Right lung (tissue), 5 donors: ENCODE results near the gene CRY2. TPM values are rescaled to one million over a fixed set of nuclear protein-coding genes. Genes with fewer than 3 reads are reported as not detected.
"Not testable (repeated sequence)": the region's sequence is repeated elsewhere in the genome, so short reads cannot be mapped to it uniquely, and the experiment has no call there.

Experiments used
- DNase-seq, 2 donors: peaks; one replicate each; pipeline ENCODE4 v3.0.0-alpha.2; 2013
- polyA plus RNA-seq, 5 donors: library from polyadenylated mRNA; unstranded; fragments of 120-200 nt; gene quantifications; one replicate each; pipeline versions ENCODE4 v1.2.1 to v1.2.3, GENCODE V29; 2013; ENCODE audit warnings: inconsistent platforms in 1 of 5, low replicate concordance in 1 of 5; ENCODE audit not compliant: insufficient read length in 5 of 5, insufficient read depth in 1 of 5

CRY2 gene
- polyA plus RNA-seq, 5 donors = 25.5 to 35.4 (median 28.2) TPM

GRCh38 chr11:45895553-45896259, 48.4 kb downstream of the CRY2 start:
- no peak for DNase-seq

GRCh38 chr11:45896422-45896984, 49.2 kb downstream of the CRY2 start:
- DNase-seq = no peak

GRCh38 chr11:45897556-45897955, 50.3 kb downstream of the CRY2 start:
- no peak for DNase-seq

GRCh38 chr11:45899086-45899447, 51.8 kb downstream of the CRY2 start:
- DNase-seq = no peak

- DNase-seq = peak; percentile 87
Observed at GRCh38 chr11:45899448-45900174, 52.3 kb downstream of the CRY2 start.

- DNase-seq = not testable (repeated sequence)
Observed at GRCh38 chr11:45900175-45900800, 53.0 kb downstream of the CRY2 start.

GRCh38 chr11:45900916-45901617, 53.8 kb downstream of the CRY2 start:
- no peak for DNase-seq

- DNase-seq = no peak
Observed at GRCh38 chr11:45901626-45902025, 54.4 kb downstream of the CRY2 start.

GRCh38 chr11:45902452-45903380, 55.4 kb downstream of the CRY2 start:
- DNase-seq = no peak

GRCh38 chr11:45904309-45904915, 57.1 kb downstream of the CRY2 start:
- no peak for DNase-seq

- DNase-seq = no peak
Observed at GRCh38 chr11:45905095-45905494, 57.8 kb downstream of the CRY2 start.

- not testable (repeated sequence) for DNase-seq
Observed at GRCh38 chr11:45905576-45905975, 58.3 kb downstream of the CRY2 start.

GRCh38 chr11:45906096-45906682, 58.9 kb downstream of the CRY2 start:
- DNase-seq = no peak

GRCh38 chr11:45906965-45907611, 59.8 kb downstream of the CRY2 start, which contains the start of gene FREY1:
Gene FREY1, minus strand, starts transcription at chr11:45907271. Its CDS starts 26 bp downstream, at chr11:45907245.
- no peak for DNase-seq

GRCh38 chr11:45907911-45908370, 60.7 kb downstream of the CRY2 start:
- DNase-seq = no peak

GRCh38 chr11:45909594-45910475, 62.6 kb downstream of the CRY2 start:
- no peak for DNase-seq

GRCh38 chr11:45910623-45911022, 63.3 kb downstream of the CRY2 start:
- no peak for DNase-seq

- DNase-seq = no peak
Observed at GRCh38 chr11:45913514-45913913, 66.2 kb downstream of the CRY2 start.
